Adrenal gland (tissue), 5 donors: ENCODE measurements around the gene STXBP3.

Source experiments
- POLR2A ChIP-seq, 2 donors: fragments of 450-650 bp; IDR thresholded peaks; one replicate each; pipeline ENCODE4 v1.6.1; 2017; ENCODE audit warnings: antibody characterized with exemption in 2 of 2, mild to moderate bottlenecking in 2 of 2, moderate library complexity in 1 of 2
- TF ChIP-seq, protein P1 (sequence below), 6 experiments: fragments of 450-650 bp in 4 of 6; fragments of 200-600 bp in 2 of 6; sonication (generic) in 1 of 6; IDR thresholded peaks; 1 replicate in 5 of 6; 2 replicates in 1 of 6; pipeline versions ENCODE4 v1.5.1 to v1.8.0; 2016 to 2021; ENCODE audit warnings: antibody characterized with exemption in 6 of 6, mild to moderate bottlenecking in 2 of 6, moderate library complexity in 1 of 6
- donor health status: DM: no; HTN: no; CAD: no.

- TF ChIP-seq, protein P1, sequence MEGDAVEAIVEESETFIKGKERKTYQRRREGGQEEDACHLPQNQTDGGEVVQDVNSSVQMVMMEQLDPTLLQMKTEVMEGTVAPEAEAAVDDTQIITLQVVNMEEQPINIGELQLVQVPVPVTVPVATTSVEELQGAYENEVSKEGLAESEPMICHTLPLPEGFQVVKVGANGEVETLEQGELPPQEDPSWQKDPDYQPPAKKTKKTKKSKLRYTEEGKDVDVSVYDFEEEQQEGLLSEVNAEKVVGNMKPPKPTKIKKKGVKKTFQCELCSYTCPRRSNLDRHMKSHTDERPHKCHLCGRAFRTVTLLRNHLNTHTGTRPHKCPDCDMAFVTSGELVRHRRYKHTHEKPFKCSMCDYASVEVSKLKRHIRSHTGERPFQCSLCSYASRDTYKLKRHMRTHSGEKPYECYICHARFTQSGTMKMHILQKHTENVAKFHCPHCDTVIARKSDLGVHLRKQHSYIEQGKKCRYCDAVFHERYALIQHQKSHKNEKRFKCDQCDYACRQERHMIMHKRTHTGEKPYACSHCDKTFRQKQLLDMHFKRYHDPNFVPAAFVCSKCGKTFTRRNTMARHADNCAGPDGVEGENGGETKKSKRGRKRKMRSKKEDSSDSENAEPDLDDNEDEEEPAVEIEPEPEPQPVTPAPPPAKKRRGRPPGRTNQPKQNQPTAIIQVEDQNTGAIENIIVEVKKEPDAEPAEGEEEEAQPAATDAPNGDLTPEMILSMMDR (IDR thresholded peaks at IDR 0.05), result no peak
- no peak for TF ChIP-seq POLR2A (IDR thresholded peaks at IDR 0.05)
Measured at GRCh38 chr1:108817016-108817415, 70.5 kb downstream of the STXBP3 start.
